HCT116 (cell line): Measurements from ENCODE around the gene C10orf90.

Source experiments
- ATF3 ChIP-seq: IDR thresholded peaks from 2 replicates; pipeline ENCODE4 v1.6.1; 2012
- CTCF ChIP-seq, 3 experiments: fragments of 200-600 bp in 1 of 3; sonication (generic) in 1 of 3; IDR thresholded peaks in 2 of 3; conservative IDR thresholded peaks in 1 of 3; 2 replicates each; pipeline ENCODE4 v1.5.1; 2012 to 2017; ENCODE audit warnings: low read depth in 2 of 3, low read length in 2 of 3, antibody characterized with exemption in 1 of 3, borderline replicate concordance in 1 of 3, control low read depth in 1 of 3, mild to moderate bottlenecking in 1 of 3, mixed read lengths in 1 of 3, mixed run types in 1 of 3, moderate library complexity in 1 of 3; ENCODE audit not compliant: insufficient read depth in 1 of 3
- POLR2A ChIP-seq: IDR thresholded peaks from 2 replicates; pipeline ENCODE4 v1.7.0; 2011; ENCODE audit warnings: borderline replicate concordance; ENCODE audit not compliant: insufficient read depth, insufficient read length; ENCODE audit errors: extremely low read depth
- YY1 ChIP-seq: IDR thresholded peaks from 2 replicates; pipeline ENCODE4 v1.6.1; 2011; ENCODE audit warnings: low read length, low read depth, moderate library complexity, mild to moderate bottlenecking; ENCODE audit not compliant: insufficient replicate concordance; ENCODE audit errors: extremely low read depth
- TF ChIP-seq, protein P1 (sequence below): IDR thresholded peaks from 2 replicates; pipeline ENCODE4 v1.6.1; 2012

- no peak for TF ChIP-seq YY1
- TF ChIP-seq ATF3 = no peak
- no peak for TF ChIP-seq CTCF (IDR thresholded peaks at IDR 0.05 in 2 of 3, conservative IDR thresholded peaks at IDR 0.05 in 1 of 3; ENCODE audit: borderline replicate concordance in 1 of 3, insufficient read depth in 1 of 3, low read depth in 2 of 3, low read length in 2 of 3)
- TF ChIP-seq, protein P1, sequence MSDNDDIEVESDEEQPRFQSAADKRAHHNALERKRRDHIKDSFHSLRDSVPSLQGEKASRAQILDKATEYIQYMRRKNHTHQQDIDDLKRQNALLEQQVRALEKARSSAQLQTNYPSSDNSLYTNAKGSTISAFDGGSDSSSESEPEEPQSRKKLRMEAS = no peak
- no peak for TF ChIP-seq POLR2A
Observed at GRCh38 chr10:126646110-126646509, 24.4 kb downstream of the C10orf90 start.
